Stimulated activated naive CD4-positive, alpha-beta T cell (primary cell): Measurements from ENCODE around the gene TMEM201.

Source experiments
- DNase-seq, 6 experiments: peaks; one replicate each; lab custom pipeline; 2025; lab: John Stamatoyannopoulos, UW

The TMEM201 gene

DNA sequence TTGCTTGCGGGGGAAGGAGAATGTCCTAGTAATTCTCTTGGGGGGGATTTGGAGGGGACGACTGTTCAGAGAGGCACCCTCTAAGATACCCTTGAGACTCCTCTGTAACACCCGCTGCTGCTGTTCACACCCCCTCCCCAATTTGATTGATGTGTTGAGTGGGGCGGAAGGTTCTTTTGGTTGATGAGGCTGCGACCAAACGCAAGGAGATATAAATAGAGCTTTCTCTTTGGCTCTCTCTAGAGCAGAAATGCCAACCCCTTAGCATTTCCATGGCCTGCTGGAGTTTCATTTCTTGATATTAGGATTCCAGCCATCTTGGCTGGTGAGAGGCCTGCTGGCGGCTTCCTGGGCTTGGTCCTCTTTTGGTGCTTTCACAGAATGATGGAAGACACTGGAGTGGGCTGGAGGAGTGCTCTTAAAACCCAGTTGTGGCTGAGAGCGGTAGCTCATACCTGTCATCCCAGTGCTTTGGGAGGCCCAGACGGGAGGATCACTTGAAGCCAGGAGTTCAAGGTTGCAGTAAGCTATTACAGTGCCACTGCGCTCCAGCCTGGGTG is 64.9 kb downstream of the TMEM201 start:
- peak in 4 of 6 experiments; percentile 24 to 60 (median 36) for DNase-seq

DNA sequence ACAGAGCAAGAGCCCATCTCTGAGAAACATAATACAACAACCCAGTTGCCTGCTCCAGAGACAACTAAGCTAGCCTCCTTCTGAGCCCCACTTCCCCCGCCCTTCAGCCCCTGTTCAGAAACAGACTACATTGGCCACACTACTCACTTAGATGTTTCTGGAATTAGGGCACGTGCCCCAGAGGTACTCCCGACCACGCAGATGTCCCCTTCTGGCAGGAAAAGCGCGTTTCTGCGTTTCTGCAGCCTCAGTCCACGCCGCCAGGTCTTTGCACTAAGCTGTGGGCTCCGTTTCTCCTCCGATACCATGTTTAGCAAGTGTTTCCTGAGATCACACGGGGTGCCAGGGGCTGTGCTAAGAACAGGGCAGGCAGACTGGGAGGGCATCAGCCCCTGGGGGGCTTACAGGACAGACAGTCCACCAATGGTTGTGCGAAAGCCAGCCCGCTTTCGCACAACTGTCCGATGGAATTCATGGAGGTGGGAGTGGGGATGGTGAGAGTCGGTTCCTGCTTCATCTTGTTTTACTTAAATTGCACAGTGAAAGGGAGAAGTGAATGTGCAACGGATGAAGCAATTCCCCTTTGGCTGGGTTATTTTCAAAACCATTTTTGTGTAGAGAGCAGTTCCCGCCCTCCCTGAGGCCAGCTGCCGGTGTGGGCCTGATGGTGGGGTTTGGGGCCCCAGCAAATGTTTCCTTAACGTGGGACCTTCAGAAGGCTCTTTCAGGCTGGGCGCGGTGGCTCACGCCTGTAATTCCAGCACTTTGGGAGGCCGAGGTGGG is 65.5 kb downstream of the TMEM201 start:
- peak in 3 of 6 experiments; percentile 24 to 57 (median 55) for DNase-seq

DNA sequence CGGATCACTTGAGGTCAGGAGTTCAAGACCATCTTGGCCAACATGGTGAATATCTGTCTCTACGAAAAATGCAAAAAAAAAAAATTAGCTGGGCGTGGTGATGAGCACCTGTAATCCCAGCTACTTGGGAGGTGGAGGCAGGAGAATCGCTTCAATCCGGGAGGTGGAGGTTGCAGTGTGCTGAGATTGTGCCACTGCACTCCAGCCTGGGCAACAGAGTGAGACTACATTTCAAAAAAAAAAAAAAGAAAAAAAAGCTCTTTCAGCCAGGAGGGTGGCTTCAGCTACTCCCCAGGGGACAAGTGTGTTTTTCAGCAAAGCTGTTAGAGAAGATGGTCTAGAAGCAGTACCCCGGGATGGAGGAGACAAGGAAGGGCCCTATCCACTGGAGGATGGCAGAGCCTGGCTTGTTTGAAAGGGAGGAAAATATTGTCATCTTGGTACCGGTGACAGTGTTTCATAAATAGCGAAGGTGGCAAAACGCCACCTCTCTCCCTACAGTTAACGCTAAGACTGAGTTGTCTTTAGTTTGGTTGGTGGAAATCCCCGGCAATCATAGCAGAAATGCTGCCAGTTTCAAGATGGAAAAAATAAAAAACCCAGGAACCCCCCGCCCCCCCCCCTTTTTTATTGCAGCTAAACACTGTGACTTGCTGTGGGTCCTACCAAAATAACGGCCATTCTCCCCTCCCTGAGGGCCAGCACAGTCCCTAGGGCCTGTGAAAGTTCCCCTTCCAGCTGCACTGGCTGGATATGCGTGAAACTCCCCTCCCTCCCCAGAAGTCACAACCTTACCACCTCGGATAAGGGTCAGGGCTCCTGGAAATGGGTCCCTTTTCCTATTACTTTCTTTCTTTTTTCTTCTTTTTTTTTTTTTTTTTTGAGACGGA is 66.4 kb downstream of the TMEM201 start:
- peak; percentile 35 to 69 (median 44) for DNase-seq

GRCh38 chr1:9655836-9656235 is 67.1 kb downstream of the TMEM201 start:
- no peak for DNase-seq

- DNase-seq: no peak
These were observed 68.9 kb downstream of the TMEM201 start for GRCh38 chr1:9657521-9658032.

GRCh38 chr1:9658199-9658598 is 69.5 kb downstream of the TMEM201 start:
- DNase-seq: peak in 1 of 6 experiments; percentile 14

GRCh38 chr1:9659328-9659727 is 70.6 kb downstream of the TMEM201 start:
- DNase-seq: no peak

DNA sequence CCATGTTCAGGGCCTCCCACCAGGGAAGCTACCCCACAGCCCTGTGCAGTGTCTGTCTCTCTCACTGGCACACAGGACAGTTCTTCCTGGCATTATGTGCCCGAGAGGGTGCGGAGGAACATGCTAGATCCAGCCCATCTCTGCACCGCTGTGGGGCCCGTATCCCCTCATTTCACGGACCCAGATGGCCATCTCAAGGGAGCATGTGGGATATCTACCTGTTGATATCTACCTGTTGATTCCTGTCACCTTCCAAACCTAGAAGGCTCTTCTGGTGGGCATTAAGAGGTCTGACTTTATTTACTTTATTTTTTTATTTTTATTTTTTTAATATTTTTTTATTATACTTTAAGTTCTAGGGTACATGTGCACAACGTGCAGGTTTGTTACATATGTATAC is 74.5 kb downstream of the TMEM201 start:
- DNase-seq: peak in 1 of 6 experiments; percentile 9
